GM21381 (cell line): Measurements from ENCODE around the gene KLHL15.
"Not testable (repeated sequence)": the region's sequence is repeated elsewhere in the genome, so short reads cannot be mapped to it uniquely, and the experiment has no call there.

ENCODE experiments used
- ATAC-seq: cut with Tn5 transposase; IDR thresholded peaks from one replicate; pipeline ENCODE4 v1.9.1; 2021; ENCODE audit warnings: mild to moderate bottlenecking, moderate library complexity; ENCODE audit not compliant: unreplicated experiment

Gene KLHL15

GRCh38 chrX:24019448-24019847 lies 7.5 kb downstream of the KLHL15 start:
- no peak for ATAC-seq

- no peak for ATAC-seq
Observed at GRCh38 chrX:24018809-24019208, 8.2 kb downstream of the KLHL15 start.

- ATAC-seq, result no peak
Observed at GRCh38 chrX:24017674-24018073, 9.3 kb downstream of the KLHL15 start.

GRCh38 chrX:24014388-24015018 lies 12.5 kb downstream of the KLHL15 start:
- ATAC-seq, result peak; percentile 71

GRCh38 chrX:24012266-24012665 lies 14.7 kb downstream of the KLHL15 start:
- ATAC-seq, result no peak

- no peak for ATAC-seq
Observed at GRCh38 chrX:24005867-24006266, 21.1 kb downstream of the KLHL15 start.

GRCh38 chrX:24005028-24005427 lies 22.0 kb downstream of the KLHL15 start:
- ATAC-seq, result no peak

GRCh38 chrX:24002792-24003191 lies 24.2 kb downstream of the KLHL15 start:
- ATAC-seq, result no peak

- peak; percentile 59 for ATAC-seq
Observed at GRCh38 chrX:24002167-24002566, 24.8 kb downstream of the KLHL15 start.

GRCh38 chrX:23999671-24000070 lies 27.3 kb downstream of the KLHL15 start:
- no peak for ATAC-seq

GRCh38 chrX:23993012-23993633 lies 33.9 kb downstream of the KLHL15 start:
- ATAC-seq, result no peak

GRCh38 chrX:23992431-23992830 lies 34.6 kb downstream of the KLHL15 start:
- ATAC-seq, result no peak

GRCh38 chrX:23990455-23990854 lies 36.5 kb downstream of the KLHL15 start:
- no peak for ATAC-seq

GRCh38 chrX:23989689-23990088 lies 37.3 kb downstream of the KLHL15 start:
- ATAC-seq, result no peak

GRCh38 chrX:23982891-23983290 lies 44.1 kb downstream of the KLHL15 start:
- no peak for ATAC-seq

- no peak for ATAC-seq
Observed at GRCh38 chrX:23981711-23982110, 45.3 kb downstream of the KLHL15 start.

- no peak for ATAC-seq
Observed at GRCh38 chrX:23981222-23981621, 45.8 kb downstream of the KLHL15 start.

GRCh38 chrX:23980011-23980441 lies 47.0 kb downstream of the KLHL15 start:
- ATAC-seq, result no peak

- ATAC-seq, result no peak
Observed at GRCh38 chrX:23978491-23978890, 48.5 kb downstream of the KLHL15 start.

GRCh38 chrX:23965630-23966029 lies 61.4 kb downstream of the KLHL15 start:
- ATAC-seq, result not testable (repeated sequence)

- no peak for ATAC-seq
Observed at GRCh38 chrX:23964191-23964590, 62.8 kb downstream of the KLHL15 start.

- ATAC-seq, result no peak
Observed at GRCh38 chrX:23959781-23960180, 67.2 kb downstream of the KLHL15 start.

GRCh38 chrX:23954396-23954795 lies 72.6 kb downstream of the KLHL15 start:
- ATAC-seq, result no peak
